ENCODE results near the gene MARCHF7.

DNA sequence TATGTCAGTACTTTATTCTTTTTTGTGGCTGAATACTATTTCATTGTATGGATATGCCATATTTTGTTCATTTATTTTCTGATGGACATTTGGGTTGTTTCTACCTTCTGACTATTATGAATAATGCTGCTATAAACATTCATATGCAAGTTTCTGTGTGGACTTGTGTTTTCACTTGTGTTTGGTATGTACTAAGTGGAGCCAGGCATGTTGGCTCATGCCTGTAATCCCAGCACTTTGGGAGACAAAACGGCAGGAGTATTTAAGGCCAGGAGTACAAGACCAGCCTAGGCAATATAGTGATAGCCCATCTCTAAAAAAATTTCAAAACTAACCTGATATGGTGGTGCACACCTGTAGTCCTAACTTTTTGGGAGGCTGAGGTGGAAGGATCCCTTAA lies 23.3 kb downstream of the MARCHF7 start:
- TF ChIP-seq CTCF (IDR thresholded peaks at IDR 0.05) (no peak), POLR2A (IDR thresholded peaks at IDR 0.05) (no peak)
